ENCODE data around the gene CELA3A. TPM values are rescaled to one million over a fixed set of nuclear protein-coding genes. Genes with fewer than 3 reads are reported as not detected.
A peak's percentile ranks its signal among the peaks of the same experiment; 100 is the strongest.
"Not testable (repeated sequence)": the region's sequence is repeated elsewhere in the genome, so short reads cannot be mapped to it uniquely, and the experiment has no call there.

CELA3A gene
- total and polyA plus RNA-seq, 4 experiments from 2014 or later, result not detected

DNA sequence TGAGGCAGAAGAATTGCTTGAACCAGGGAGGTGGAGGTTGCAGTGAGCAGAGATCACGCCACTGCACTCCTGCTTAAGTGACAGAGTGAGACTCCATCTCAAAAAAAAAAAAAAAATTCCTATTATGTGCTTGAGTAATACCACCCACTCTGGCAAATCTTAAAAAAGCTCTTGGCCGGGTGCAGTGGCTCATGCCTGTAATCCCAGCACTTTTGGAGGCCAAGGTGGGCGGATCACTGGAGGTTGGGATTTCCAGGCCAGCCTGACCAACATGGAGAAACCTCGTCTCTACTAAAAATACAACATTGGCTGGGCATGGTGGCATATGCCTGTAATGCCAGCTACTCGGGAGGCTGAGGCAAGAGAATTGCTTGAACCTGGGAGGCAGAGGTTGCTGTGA, 33.4 kb downstream of the CELA3A start:
- H3K9me3 ChIP-seq (ENCODE audit: control insufficient read depth in 1 of 2, low read length in 2 of 2); H3K36me3 ChIP-seq (ENCODE audit: insufficient read depth, low read length); H3K36me3 Mint-ChIP-seq; H3K27ac ChIP-seq (ENCODE audit: low read depth, low read length); H3K9me3 Mint-ChIP-seq; H3K27ac Mint-ChIP-seq; H3K4me3 Mint-ChIP-seq; CTCF ChIA-PET (ENCODE audit: partially characterized antibody); DNase-seq; H3K4me3 ChIP-seq (ENCODE audit: low read length in 2 of 2); intact Hi-C loops (cut with micrococcal nuclease); H3K27me3 ChIP-seq (ENCODE audit: insufficient read depth, low read length); H3K27me3 Mint-ChIP-seq: not testable (repeated sequence)
- POLR2A ChIA-PET (ENCODE audit: partially characterized antibody), result interaction anchor here (1.0 to 23.8 kb wide), 3 partner anchors 8 to 66 kb away, joined by 4 to 874 read pairs (median 339); partner anchors contain the start of gene CDC42
- H3K4me1 Mint-ChIP-seq, result peaks cover 30 to 66% (median 40%) of the 10 kb centered on the region in 4 donors
- peaks cover 49% of the 10 kb centered on the region for H3K4me1 ChIP-seq (ENCODE audit: insufficient read depth, low read length)

DNA sequence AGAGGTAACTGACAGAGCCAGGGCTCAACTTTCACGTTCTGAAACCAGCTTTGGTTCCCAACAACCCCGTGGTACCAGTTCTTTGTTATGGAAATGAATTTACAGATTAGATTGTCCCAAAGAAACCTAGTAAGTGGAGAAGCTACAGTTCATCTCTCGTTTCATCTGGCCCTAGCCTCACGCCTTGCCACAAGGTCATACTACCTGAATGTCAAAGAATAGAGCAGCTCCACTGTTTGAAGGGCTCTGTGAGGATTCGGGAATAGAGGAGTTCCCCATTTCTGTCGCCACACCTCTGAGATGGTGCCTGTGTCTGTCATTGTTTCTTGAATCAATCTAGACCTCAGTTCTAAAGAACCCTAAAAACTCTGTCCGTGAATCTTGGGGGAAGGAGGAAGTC, 36.1 kb downstream of the CELA3A start:
- H3K9me3 ChIP-seq (ENCODE audit: control insufficient read depth in 1 of 2, low read length in 2 of 2), result no peaks in the 10 kb centered on the region
- CTCF ChIA-PET (ENCODE audit: partially characterized antibody), result interaction anchor here (0.7 to 7.1 kb wide), 3 partner anchors 14 to 102 kb away, joined by 3 to 113 read pairs (median 79); partner anchors contain the start of gene CDC42
- Mint-ChIP-seq H3K4me3 (peak overlapping the region in 2 of 8 donors; percentile 18 to 48), H3K9me3 (no peaks in the 10 kb centered on the region), H3K27ac (peak overlapping the region; percentile 85 to 98 (median 92)), H3K27me3 (no peaks in the 10 kb centered on the region), H3K36me3 (no peaks in the 10 kb centered on the region), H3K4me1 (peaks cover 25 to 68% (median 40%) of the 10 kb centered on the region in 4 donors)
- POLR2A ChIA-PET (ENCODE audit: partially characterized antibody), result interaction anchor here (9.0 to 23.8 kb wide), 2 partner anchors 11 to 17 kb away, joined by 339 to 874 read pairs; partner anchors contain the start of gene CDC42
- intact Hi-C loops (cut with micrococcal nuclease), result no loop called here
- H3K4me1 ChIP-seq (ENCODE audit: insufficient read depth, low read length), result peaks cover 54% of the 10 kb centered on the region
- no peaks in the 10 kb centered on the region for H3K27me3 ChIP-seq (ENCODE audit: insufficient read depth, low read length)
- no peaks in the 10 kb centered on the region for H3K36me3 ChIP-seq (ENCODE audit: insufficient read depth, low read length)
- H3K27ac ChIP-seq (ENCODE audit: low read depth, low read length), result no peak overlapping the region
- DNase-seq, result no peak
- no peak overlapping the region for H3K4me3 ChIP-seq (ENCODE audit: low read length in 2 of 2)

DNA sequence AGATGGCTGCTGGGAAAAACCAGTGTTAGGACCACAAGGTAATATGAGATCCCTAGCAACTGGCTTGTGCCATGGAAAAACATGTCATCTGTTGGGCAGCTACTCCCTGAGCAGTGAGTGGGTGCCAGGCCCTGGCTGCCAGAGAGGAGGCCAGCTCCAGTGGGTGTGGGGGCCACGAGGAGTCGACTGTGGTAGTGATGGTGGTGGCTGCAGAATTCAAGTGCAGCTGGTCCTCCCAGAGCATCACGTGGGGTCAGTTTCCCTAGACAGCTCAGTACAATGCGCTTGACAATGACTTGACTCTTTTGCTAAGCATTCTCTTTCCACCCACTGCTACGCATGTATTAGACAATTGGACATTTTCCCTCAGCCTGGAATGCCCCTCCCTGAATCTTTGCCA, 36.6 kb downstream of the CELA3A start:
- no peak for DNase-seq
- Histone ChIP-seq H3K27me3 (ENCODE audit: insufficient read depth, low read length) (no peaks in the 10 kb centered on the region), H3K4me1 (ENCODE audit: insufficient read depth, low read length) (peaks cover 60% of the 10 kb centered on the region), H3K27ac (ENCODE audit: low read depth, low read length) (no peak overlapping the region), H3K36me3 (ENCODE audit: insufficient read depth, low read length) (no peaks in the 10 kb centered on the region), H3K4me3 (ENCODE audit: low read length in 2 of 2) (no peak overlapping the region), H3K9me3 (ENCODE audit: control insufficient read depth in 1 of 2, low read length in 2 of 2) (no peaks in the 10 kb centered on the region)
- Mint-ChIP-seq H3K27ac (peak overlapping the region; percentile 85 to 100 (median 94)), H3K27me3 (no peaks in the 10 kb centered on the region), H3K4me3 (peak overlapping the region in 3 of 8 donors; percentile 18 to 76 (median 58)), H3K9me3 (no peaks in the 10 kb centered on the region), H3K36me3 (no peaks in the 10 kb centered on the region), H3K4me1 (peaks cover 30 to 68% (median 43%) of the 10 kb centered on the region in 4 donors)
- intact Hi-C loops (cut with micrococcal nuclease), result no loop called here
- ChIA-PET CTCF (ENCODE audit: partially characterized antibody) (interaction anchor here (0.7 to 7.1 kb wide), 5 partner anchors 14 to 68 kb away, joined by 3 to 113 read pairs (median 5); partner anchors contain the start of gene CDC42), POLR2A (ENCODE audit: partially characterized antibody) (interaction anchor here (0.9 to 23.8 kb wide), 4 partner anchors 11 to 55 kb away, joined by 3 to 874 read pairs (median 174); partner anchors contain the start of gene CDC42)

DNA sequence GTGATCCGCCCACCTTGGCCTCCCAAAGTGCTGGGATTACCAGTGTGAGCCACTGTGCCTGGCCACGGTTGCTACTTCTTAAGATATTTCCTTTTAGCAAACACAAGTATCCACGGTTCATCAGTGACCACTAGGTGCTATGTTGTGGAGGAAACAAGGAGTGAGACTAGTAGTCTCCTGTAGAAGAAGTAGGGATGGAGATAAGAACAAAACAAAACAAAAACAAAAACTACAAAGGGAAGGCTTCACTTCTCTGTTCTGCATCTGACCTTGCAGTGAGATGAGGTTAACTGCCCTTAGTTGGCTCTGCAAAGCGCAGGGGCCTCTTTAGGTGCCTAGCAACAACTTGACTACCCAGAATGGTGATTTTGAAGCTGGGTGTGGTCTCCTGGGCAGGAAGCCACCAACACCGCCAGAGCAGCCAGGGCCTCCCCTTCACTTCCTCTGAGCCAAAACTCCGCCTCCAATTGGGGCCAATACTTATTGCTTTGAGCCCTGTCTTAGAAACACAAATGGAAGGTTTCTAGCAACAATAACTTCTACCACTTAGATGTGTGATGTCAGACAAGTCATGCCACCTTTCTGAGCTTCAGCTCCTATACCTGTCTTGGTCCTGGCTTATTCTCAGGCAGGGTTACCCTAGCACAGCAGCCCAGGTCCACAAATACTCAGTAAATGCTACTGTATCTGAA, 38.3 kb downstream of the CELA3A start:
- peaks cover 40 to 76% (median 54%) of the 10 kb centered on the region in 4 donors for H3K4me1 Mint-ChIP-seq
- H3K36me3 Mint-ChIP-seq, result no peaks in the 10 kb centered on the region
- Histone ChIP-seq H3K36me3 (ENCODE audit: insufficient read depth, low read length) (no peaks in the 10 kb centered on the region), H3K4me1 (ENCODE audit: insufficient read depth, low read length) (peaks cover 75% of the 10 kb centered on the region), H3K27ac (ENCODE audit: low read depth, low read length) (peak overlapping the region; percentile 86), H3K9me3 (ENCODE audit: control insufficient read depth in 1 of 2, low read length in 2 of 2) (no peaks in the 10 kb centered on the region), H3K27me3 (ENCODE audit: insufficient read depth, low read length) (no peaks in the 10 kb centered on the region), H3K4me3 (ENCODE audit: low read length in 2 of 2) (peak overlapping the region; percentile 24 to 53)
- intact Hi-C loops (cut with micrococcal nuclease), result loop anchor here (1.0 kb wide), 2 partner anchors 13 to 14 kb away; partner anchors contain the start of gene CDC42
- no peaks in the 10 kb centered on the region for H3K27me3 Mint-ChIP-seq
- CTCF ChIA-PET (ENCODE audit: partially characterized antibody), result interaction anchor here (0.7 to 7.1 kb wide), 9 partner anchors 9 to 66 kb away, joined by 3 to 113 read pairs (median 5); partner anchors contain the start of gene CDC42
- DNase-seq, result peak; percentile 93 to 99 (median 98)
- H3K27ac Mint-ChIP-seq, result peak overlapping the region; percentile 94 to 100 (median 99)
- H3K4me3 Mint-ChIP-seq, result peak overlapping the region; percentile 78 to 89 (median 84)
- no peaks in the 10 kb centered on the region for H3K9me3 Mint-ChIP-seq
- POLR2A ChIA-PET (ENCODE audit: partially characterized antibody), result interaction anchor here (0.6 to 23.8 kb wide), 15 partner anchors 13 to 746 kb away, joined by 3 to 874 read pairs (median 7); partner anchors contain the start of genes CDC42 and USP48

DNA sequence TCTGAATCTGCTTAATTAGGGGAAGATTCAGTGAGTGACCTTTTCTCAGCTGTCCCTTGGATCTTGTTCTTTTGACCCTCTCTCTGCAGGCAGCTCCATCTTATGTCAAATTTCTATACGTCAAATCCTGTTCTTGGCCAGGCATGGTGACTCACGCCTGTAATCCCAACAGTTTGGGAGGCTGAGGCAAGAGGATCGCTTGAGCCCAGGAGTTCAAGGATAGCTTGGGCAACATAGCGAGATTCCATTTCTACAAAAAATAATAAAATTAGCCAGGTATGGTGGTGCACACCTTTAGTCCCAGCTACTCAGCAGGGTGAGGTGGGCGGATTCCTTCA, 38.8 kb downstream of the CELA3A start:
- ChIA-PET POLR2A (ENCODE audit: partially characterized antibody) (interaction anchor here (0.6 to 23.8 kb wide), 15 partner anchors 14 to 747 kb away, joined by 3 to 874 read pairs (median 7); partner anchors contain the start of genes CDC42 and USP48), CTCF (ENCODE audit: partially characterized antibody) (interaction anchor here (0.8 to 7.1 kb wide), 5 partner anchors 9 to 65 kb away, joined by 5 to 113 read pairs (median 6); partner anchors contain the start of gene CDC42)
- H3K27ac Mint-ChIP-seq, result peak overlapping the region; percentile 94 to 100 (median 99)
- Histone ChIP-seq H3K9me3 (ENCODE audit: control insufficient read depth in 1 of 2, low read length in 2 of 2) (no peaks in the 10 kb centered on the region), H3K4me1 (ENCODE audit: insufficient read depth, low read length) (peaks cover 80% of the 10 kb centered on the region), H3K4me3 (ENCODE audit: low read length in 2 of 2) (peak overlapping the region; percentile 24 to 41), H3K27ac (ENCODE audit: low read depth, low read length) (peak overlapping the region; percentile 86), H3K27me3 (ENCODE audit: insufficient read depth, low read length) (no peaks in the 10 kb centered on the region), H3K36me3 (ENCODE audit: insufficient read depth, low read length) (no peaks in the 10 kb centered on the region)
- peaks cover 0 to 3% of the 10 kb centered on the region in 2 donors for H3K36me3 Mint-ChIP-seq
- DNase-seq, result no peak
- peaks cover 45 to 79% (median 59%) of the 10 kb centered on the region in 4 donors for H3K4me1 Mint-ChIP-seq
- H3K4me3 Mint-ChIP-seq, result peak overlapping the region; percentile 78 to 89 (median 84)
- H3K27me3 Mint-ChIP-seq, result no peaks in the 10 kb centered on the region
- intact Hi-C loops (cut with micrococcal nuclease), result loop anchor here (1.0 kb wide), 1 partner anchor 12 kb away; the partner anchor contains the start of gene CDC42
- peaks cover 0 to 3% (median 0%) of the 10 kb centered on the region in 8 donors for H3K9me3 Mint-ChIP-seq

DNA sequence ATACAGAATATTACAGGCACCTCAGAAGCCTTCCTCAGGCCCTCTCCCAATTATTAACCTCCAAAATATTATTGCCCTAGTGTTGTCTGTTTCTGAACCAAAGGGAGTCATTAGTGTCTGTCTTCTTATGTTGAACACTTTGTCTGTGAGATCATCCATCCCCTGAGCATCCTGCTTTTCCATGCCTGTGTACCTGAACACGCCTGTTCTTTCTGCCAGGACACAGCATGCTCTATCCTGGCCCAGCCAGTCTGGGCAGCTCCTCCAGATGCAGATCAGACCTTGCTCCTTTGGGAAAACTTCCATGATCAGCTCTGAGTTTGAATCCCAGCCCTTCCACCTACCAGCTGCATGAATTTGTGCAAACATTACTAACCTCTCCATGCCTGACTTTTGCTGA, 40.0 kb downstream of the CELA3A start:
- no peak for DNase-seq
- H3K27me3 Mint-ChIP-seq, result no peaks in the 10 kb centered on the region
- Histone ChIP-seq H3K9me3 (ENCODE audit: control insufficient read depth in 1 of 2, low read length in 2 of 2) (no peaks in the 10 kb centered on the region), H3K27me3 (ENCODE audit: insufficient read depth, low read length) (no peaks in the 10 kb centered on the region), H3K4me1 (ENCODE audit: insufficient read depth, low read length) (peaks cover 86% of the 10 kb centered on the region), H3K27ac (ENCODE audit: low read depth, low read length) (peak overlapping the region; percentile 50), H3K36me3 (ENCODE audit: insufficient read depth, low read length) (no peaks in the 10 kb centered on the region), H3K4me3 (ENCODE audit: low read length in 2 of 2) (no peak overlapping the region)
- peaks cover 0 to 5% (median 0%) of the 10 kb centered on the region in 8 donors for H3K9me3 Mint-ChIP-seq
- CTCF ChIA-PET (ENCODE audit: partially characterized antibody), result interaction anchor here (6.2 to 7.1 kb wide), 2 partner anchors 11 to 18 kb away, joined by 79 to 113 read pairs; partner anchors contain the start of gene CDC42
- peak overlapping the region in 7 of 8 donors; percentile 23 to 78 (median 54) for H3K4me3 Mint-ChIP-seq
- peaks cover 0 to 4% of the 10 kb centered on the region in 2 donors for H3K36me3 Mint-ChIP-seq
- intact Hi-C loops (cut with micrococcal nuclease), result no loop called here
- H3K4me1 Mint-ChIP-seq, result peaks cover 50 to 85% (median 64%) of the 10 kb centered on the region in 4 donors
- H3K27ac Mint-ChIP-seq, result peak overlapping the region; percentile 88 to 100 (median 96)
- POLR2A ChIA-PET (ENCODE audit: partially characterized antibody), result interaction anchor here (9.0 to 23.8 kb wide), 2 partner anchors 13 to 15 kb away, joined by 339 to 874 read pairs; partner anchors contain the start of gene CDC42

Data from CD4-positive, alpha-beta memory T cell (primary cell).